Cardiac muscle cell (in vitro differentiated cells and primary cell): Measurements from ENCODE around the gene DMXL2. TPM values are rescaled to one million over a fixed set of nuclear protein-coding genes. Genes with fewer than 3 reads are reported as not detected.

Source experiments
- DNase-seq, 2 donors: peaks; one replicate each; pipeline versions ENCODE4 v3.0.0 to v3.0.0-alpha.2; 2010 to 2017; ENCODE audit warnings: low read depth in 1 of 2, low spot score in 1 of 2
- H3K27ac ChIP-seq: fragments of 200-600 bp; sonication (generic); 2 replicates; pipeline ENCODE4 v1.5.1; 2016
- H3K27me3 ChIP-seq: fragments of 200-600 bp; sonication (generic); 2 replicates; pipeline ENCODE4 v1.6.0; 2016; ENCODE audit warnings: control low read depth
- H3K36me3 ChIP-seq: fragments of 200-600 bp; sonication (generic); 2 replicates; pipeline ENCODE4 v1.5.1; 2016; ENCODE audit warnings: control low read depth
- H3K4me1 ChIP-seq: fragments of 200-600 bp; sonication (generic); 2 replicates; pipeline ENCODE4 v1.8.1; 2017; ENCODE audit warnings: low read depth, mild to moderate bottlenecking, mixed run types
- H3K4me3 ChIP-seq: fragments of 200-600 bp; sonication (generic); 2 replicates; pipeline ENCODE4 v1.5.1; 2016; ENCODE audit warnings: mild to moderate bottlenecking
- H3K9me3 ChIP-seq: fragments of 200-600 bp; sonication (generic); 2 replicates; pipeline ENCODE4 v1.5.1; 2017; ENCODE audit warnings: low read depth, mild to moderate bottlenecking, control low read depth
- polyA plus RNA-seq: library from polyadenylated mRNA; unstranded; fragments of >200 nt; fragmentation: Nextera tagmentation; extraction: Ambion mirVana; gene quantifications from 2 replicates; pipeline ENCODE4 v1.2.1, GENCODE V29; 2016
- total RNA-seq: library from RNA; depleted of rRNA; stranded (reverse); fragments of >200 nt; gene quantifications from 2 replicates; pipeline ENCODE4 v1.2.3, GENCODE V29; 2016
- TF ChIP-seq, protein P1 (sequence below): IDR thresholded peaks from 2 replicates; pipeline ENCODE4 v1.5.1; 2012; ENCODE audit warnings: low read depth, mild to moderate bottlenecking, low read length

The DMXL2 gene
- total and polyA plus RNA-seq, 2 experiments from 2014 or later = 16.3 to 34.0 TPM

DNA sequence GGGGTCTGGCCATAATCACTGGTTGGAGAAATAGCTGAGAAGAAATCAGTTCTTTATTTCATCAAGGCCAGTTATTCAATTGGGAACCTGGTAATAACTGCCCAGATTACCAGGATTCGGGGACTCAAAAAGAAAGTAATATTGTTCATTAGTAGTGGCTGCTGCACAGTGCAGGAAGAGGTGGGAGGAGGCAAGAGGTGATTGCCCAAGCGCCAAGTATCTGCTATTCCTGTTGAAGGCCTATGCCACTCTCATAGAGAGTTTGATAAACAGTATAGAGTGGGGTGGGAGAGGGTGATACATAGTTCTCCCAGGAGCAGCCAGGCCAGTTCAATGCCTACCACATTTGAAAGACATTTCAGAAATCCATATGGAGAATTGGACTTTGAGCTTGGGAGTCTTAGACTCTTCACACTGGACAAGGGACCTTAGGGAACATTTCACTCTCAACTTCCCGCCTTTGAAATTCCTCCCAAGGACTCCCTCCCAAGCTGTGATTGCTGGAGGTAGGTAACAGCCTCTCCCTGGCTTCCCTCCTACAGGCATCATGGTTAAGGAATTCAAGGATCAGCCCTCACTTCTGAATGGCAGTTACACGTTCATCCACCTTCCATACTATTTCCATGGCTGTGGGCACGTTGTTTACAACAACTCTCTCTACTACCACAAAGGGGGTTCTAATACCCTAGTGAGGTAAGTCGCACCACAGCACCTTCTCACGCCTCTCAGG, 221.4 kb downstream of the DMXL2 start:
- DNase-seq = no peak
- Histone ChIP-seq H3K9me3 (no peaks in the 10 kb centered on the region), H3K4me1 (no peaks in the 10 kb centered on the region), H3K4me3 (no peak overlapping the region), H3K27me3 (no peaks in the 10 kb centered on the region), H3K27ac (no peak overlapping the region), H3K36me3 (no peaks in the 10 kb centered on the region)
- TF ChIP-seq, protein P1, sequence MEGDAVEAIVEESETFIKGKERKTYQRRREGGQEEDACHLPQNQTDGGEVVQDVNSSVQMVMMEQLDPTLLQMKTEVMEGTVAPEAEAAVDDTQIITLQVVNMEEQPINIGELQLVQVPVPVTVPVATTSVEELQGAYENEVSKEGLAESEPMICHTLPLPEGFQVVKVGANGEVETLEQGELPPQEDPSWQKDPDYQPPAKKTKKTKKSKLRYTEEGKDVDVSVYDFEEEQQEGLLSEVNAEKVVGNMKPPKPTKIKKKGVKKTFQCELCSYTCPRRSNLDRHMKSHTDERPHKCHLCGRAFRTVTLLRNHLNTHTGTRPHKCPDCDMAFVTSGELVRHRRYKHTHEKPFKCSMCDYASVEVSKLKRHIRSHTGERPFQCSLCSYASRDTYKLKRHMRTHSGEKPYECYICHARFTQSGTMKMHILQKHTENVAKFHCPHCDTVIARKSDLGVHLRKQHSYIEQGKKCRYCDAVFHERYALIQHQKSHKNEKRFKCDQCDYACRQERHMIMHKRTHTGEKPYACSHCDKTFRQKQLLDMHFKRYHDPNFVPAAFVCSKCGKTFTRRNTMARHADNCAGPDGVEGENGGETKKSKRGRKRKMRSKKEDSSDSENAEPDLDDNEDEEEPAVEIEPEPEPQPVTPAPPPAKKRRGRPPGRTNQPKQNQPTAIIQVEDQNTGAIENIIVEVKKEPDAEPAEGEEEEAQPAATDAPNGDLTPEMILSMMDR = no peak

DNA sequence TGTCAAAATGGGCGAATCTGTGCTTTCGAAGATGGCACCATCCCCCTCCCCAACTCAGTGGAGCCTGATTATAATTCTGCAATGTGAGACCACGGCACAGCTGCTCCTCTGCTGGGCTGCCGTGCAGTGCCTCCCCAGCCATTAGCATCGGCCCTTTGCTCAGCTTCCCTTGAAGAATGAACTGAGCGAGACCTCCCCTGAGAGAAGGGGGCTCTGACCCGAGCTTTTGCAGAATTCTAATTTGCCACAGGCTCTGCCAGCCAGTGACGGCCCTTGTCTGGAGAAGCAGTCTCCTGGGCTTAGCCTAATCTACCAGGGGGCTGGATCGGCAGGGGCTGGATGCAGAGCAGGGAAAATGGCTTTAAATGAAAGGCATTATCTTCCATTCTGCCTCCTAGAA, 223.9 kb downstream of the DMXL2 start:
- H3K27me3 ChIP-seq = no peaks in the 10 kb centered on the region
- H3K36me3 ChIP-seq = no peaks in the 10 kb centered on the region
- DNase-seq = no peak
- no peak overlapping the region for H3K27ac ChIP-seq
- TF ChIP-seq, protein P1 = no peak
- no peak overlapping the region for H3K4me3 ChIP-seq
- H3K4me1 ChIP-seq = no peaks in the 10 kb centered on the region
- H3K9me3 ChIP-seq = no peaks in the 10 kb centered on the region

Other genes with a start within 250 kb of the DMXL2 start
- 0.14 TPM in 1 of 2 replicates, not detected in the other for gene SCG3, start 58.7 kb upstream of the DMXL2 start, total RNA-seq
- 0.30 TPM in 1 of 2 replicates, not detected in the other for gene SCG3, start 58.7 kb upstream of the DMXL2 start, polyA plus RNA-seq
- gene LYSMD2, start 114.9 kb upstream of the DMXL2 start, total RNA-seq = 1.5 and 1.9 TPM in 2 replicates
- gene LYSMD2, start 114.9 kb upstream of the DMXL2 start, polyA plus RNA-seq = 1.7 TPM in 2 replicates
- gene TMOD2, start 128.8 kb upstream of the DMXL2 start, total RNA-seq = 2.7 and 2.8 TPM in 2 replicates
- 1.8 and 3.0 TPM in 2 replicates for gene TMOD2, start 128.8 kb upstream of the DMXL2 start, polyA plus RNA-seq
- 6.0 and 6.6 TPM in 2 replicates for gene TMOD3, start 206.9 kb upstream of the DMXL2 start, total RNA-seq
- 10.9 and 13.9 TPM in 2 replicates for gene TMOD3, start 206.9 kb upstream of the DMXL2 start, polyA plus RNA-seq